ENCODE results near the gene CCND3. TPM values are rescaled to one million over a fixed set of nuclear protein-coding genes. Genes with fewer than 3 reads are reported as not detected.

Gene CCND3
- polyA plus RNA-seq, 2 of the 4 experiments (the other 2 are of a cell fraction): 112 to 228 TPM

DNA sequence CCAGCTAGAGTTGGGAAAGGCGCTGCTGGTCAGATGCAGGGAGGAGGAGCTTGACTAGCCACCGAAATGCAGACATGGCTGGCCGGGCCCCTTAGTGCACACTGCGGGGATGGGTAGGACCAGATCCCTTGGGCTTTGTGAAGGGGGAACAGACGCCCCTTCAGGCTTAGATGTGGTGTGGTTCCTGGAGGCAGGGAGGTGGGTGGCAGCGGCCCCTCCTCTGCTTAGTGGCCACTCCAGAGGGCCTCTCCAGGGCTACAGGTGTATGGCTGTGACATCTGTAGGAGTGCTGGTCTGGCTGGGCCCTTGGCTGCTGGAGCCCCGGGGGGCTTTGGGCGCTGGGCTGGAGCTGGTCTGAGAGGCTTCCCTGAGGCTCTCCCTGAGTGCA is 5.9 kb downstream of the CCND3 start:
- no peak for FAIRE-seq
- Histone ChIP-seq H3K27ac (peak overlapping the region; percentile 93 to 99; a peak in 5 of 6 replicates), H3K4me1 (peaks cover 64% of the 10 kb centered on the region), H3K4me2 (peak overlapping the region; percentile 98), H3K9me3 (no peaks in the 10 kb centered on the region), H3K4me3 (no peak overlapping the region)
- ChIA-PET POLR2A (interaction anchor here (0.6 to 3.4 kb wide), 5 partner anchors 12 to 149 kb away, joined by 3 to 11 read pairs (median 7); partner anchors contain the start of gene MED20), CTCF (interaction anchor here (0.8 to 18.6 kb wide), 18 partner anchors 8 to 149 kb away, joined by 3 to 191 read pairs (median 4); partner anchors contain the start of genes BYSL, MED20, TAF8 and TOMM6)
- no peak for DNase-seq (ENCODE audit: low read depth in 1 of 2, low spot score in 1 of 2)
- WGBS (ENCODE audit: missing lambda C conversion rate): 86% methylated on average over 8 of the region's 8 CpGs
- ATAC-seq: peak; percentile 1 to 5; a peak in 5 of 6 replicates
- TF ChIP-seq, protein P1, sequence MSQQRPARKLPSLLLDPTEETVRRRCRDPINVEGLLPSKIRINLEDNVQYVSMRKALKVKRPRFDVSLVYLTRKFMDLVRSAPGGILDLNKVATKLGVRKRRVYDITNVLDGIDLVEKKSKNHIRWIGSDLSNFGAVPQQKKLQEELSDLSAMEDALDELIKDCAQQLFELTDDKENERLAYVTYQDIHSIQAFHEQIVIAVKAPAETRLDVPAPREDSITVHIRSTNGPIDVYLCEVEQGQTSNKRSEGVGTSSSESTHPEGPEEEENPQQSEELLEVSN (IDR thresholded peaks at IDR 0.05; ENCODE audit: borderline replicate concordance, low read depth): no peak
- TF ChIP-seq MAZ (IDR thresholded peaks at IDR 0.05; ENCODE audit: borderline replicate concordance, low read depth, low read length): no peak
- TF ChIP-seq, protein P2, sequence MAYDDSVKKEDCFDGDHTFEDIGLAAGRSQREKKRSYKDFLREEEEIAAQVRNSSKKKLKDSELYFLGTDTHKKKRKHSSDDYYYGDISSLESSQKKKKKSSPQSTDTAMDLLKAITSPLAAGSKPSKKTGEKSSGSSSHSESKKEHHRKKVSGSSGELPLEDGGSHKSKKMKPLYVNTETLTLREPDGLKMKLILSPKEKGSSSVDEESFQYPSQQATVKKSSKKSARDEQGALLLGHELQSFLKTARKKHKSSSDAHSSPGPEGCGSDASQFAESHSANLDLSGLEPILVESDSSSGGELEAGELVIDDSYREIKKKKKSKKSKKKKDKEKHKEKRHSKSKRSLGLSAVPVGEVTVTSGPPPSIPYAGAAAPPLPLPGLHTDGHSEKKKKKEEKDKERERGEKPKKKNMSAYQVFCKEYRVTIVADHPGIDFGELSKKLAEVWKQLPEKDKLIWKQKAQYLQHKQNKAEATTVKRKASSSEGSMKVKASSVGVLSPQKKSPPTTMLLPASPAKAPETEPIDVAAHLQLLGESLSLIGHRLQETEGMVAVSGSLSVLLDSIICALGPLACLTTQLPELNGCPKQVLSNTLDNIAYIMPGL (CRISPR knock-in tag; IDR thresholded peaks at IDR 0.05; ENCODE audit: borderline replicate concordance): no peak
- no peak for TF ChIP-seq JUN (IDR thresholded peaks at IDR 0.05)
- TF ChIP-seq POLR2AphosphoS2 (conservative IDR thresholded peaks at IDR 0.05; ENCODE audit: low read length): no peak; the same call in 1 of the 2 replicates

DNA sequence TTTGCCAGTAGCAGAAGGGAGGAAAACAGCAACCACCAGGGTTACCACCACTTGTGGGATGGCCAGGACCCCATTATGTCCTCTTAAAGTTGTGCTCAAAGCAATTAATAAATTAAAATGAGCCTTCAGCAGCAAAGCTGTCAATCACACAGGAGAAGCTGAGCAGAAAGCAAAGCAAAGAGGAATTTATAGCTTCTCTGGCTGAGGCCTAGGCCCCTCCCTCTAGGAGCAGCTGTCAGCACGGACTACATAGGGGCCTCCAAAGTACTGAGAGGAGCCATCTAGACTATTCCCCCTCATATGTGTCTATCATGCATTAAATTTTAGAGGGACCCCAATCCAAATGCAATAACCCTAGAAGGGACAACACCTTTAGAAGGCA is 6.4 kb downstream of the CCND3 start:
- DNase-seq (ENCODE audit: low read depth in 1 of 2, low spot score in 1 of 2) (no peak), FAIRE-seq (no peak), ATAC-seq (no peak)
- Histone ChIP-seq H3K27ac (peak overlapping the region; percentile 93 to 99; a peak in 5 of 6 replicates), H3K4me1 (peaks cover 64% of the 10 kb centered on the region), H3K4me2 (peak overlapping the region; percentile 98; the same call in 2 of the 3 replicates), H3K9me3 (no peaks in the 10 kb centered on the region), H3K4me3 (no peak overlapping the region)
- CTCF ChIA-PET: interaction anchor here (0.8 to 18.6 kb wide), 11 partner anchors 9 to 148 kb away, joined by 3 to 191 read pairs (median 11); partner anchors contain the start of genes BYSL, MED20, TAF8 and TOMM6
- TF ChIP-seq HOXB13 (CRISPR knock-in tag; IDR thresholded peaks at IDR 0.05; ENCODE audit: low read depth) (no peak), ESRRA (IDR thresholded peaks at IDR 0.05; ENCODE audit: borderline replicate concordance, low read length) (no peak), HEYL (CRISPR knock-in tag; IDR thresholded peaks at IDR 0.05) (no peak), HOXB5 (CRISPR knock-in tag; IDR thresholded peaks at IDR 0.05) (no peak), MYC (IDR thresholded peaks at IDR 0.05; ENCODE audit: borderline replicate concordance, low read length) (no peak), FOSB (CRISPR knock-in tag; IDR thresholded peaks at IDR 0.05) (no peak), RCOR1 (IDR thresholded peaks at IDR 0.05; ENCODE audit: low read depth, low read length) (no peak)
- TF ChIP-seq, protein P3, sequence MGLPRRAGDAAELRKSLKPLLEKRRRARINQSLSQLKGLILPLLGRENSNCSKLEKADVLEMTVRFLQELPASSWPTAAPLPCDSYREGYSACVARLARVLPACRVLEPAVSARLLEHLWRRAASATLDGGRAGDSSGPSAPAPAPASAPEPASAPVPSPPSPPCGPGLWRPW (IDR thresholded peaks at IDR 0.05): no peak
- 33% methylated on average over 1 of the region's 1 CpG for WGBS (ENCODE audit: missing lambda C conversion rate)
- POLR2A ChIA-PET: interaction anchor here (0.7 to 3.4 kb wide), 4 partner anchors 11 to 146 kb away, joined by 3 to 11 read pairs (median 8); partner anchors contain the start of gene MED20

DNA sequence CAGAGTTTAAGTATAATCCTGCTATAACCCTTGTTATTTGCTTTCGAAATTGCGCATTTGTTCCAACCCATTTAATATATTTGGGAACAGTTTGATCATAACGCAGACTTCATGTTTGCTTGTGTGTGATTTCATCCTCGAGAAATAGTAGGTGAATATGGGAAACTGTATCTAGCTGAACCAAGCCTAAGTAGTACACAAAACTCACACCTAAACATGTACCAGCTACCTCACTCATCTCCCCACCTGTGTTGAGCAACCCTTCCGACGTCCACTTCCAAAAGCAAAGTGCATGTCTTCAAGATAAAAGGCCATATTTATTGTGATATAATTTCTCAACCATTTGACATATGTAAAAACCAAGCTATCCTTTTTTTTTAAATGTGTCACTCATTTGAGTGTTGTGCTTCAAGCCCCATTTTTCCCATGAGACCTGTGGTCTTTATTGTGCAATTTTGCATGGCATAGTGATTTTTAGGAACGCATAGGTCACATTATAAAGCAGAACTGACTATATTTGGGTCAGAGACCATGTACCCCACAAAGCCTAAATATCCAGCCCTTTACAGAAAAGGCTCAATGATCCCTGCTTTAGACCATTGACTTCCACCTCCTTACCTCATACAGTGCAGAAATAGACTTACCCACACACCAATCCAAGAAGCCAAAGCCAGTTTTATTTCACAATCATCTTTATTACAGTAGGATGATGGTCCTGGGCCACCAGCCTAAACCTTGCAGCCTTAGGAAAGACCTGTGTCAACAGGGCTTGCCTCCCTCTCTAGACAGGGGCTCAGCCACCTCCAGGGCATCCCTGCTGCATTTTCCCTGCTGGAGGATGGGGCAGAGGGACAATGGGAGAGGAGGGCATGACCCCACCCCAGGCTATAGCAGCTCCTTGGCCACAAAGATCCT is 7.1 kb downstream of the CCND3 start:
- Histone ChIP-seq H3K4me3 (no peak overlapping the region), H3K4me1 (peaks cover 58% of the 10 kb centered on the region), H3K9me3 (no peaks in the 10 kb centered on the region), H3K4me2 (peak overlapping the region; percentile 98; the same call in 2 of the 3 replicates), H3K27ac (peak overlapping the region; percentile 93 to 99; a peak in 5 of 6 replicates)
- ChIA-PET CTCF (interaction anchor here (1.1 to 18.6 kb wide), 6 partner anchors 8 to 134 kb away, joined by 4 to 191 read pairs (median 19); partner anchors contain the start of genes BYSL, MED20 and TAF8), POLR2A (interaction anchor here (0.8 to 1.6 kb wide), 3 partner anchors 11 to 34 kb away, joined by 3 to 7 read pairs (median 3); partner anchors contain the start of gene MED20)
- FAIRE-seq (no peak), DNase-seq (ENCODE audit: low read depth in 1 of 2, low spot score in 1 of 2) (peak in 1 of 2 experiments; percentile 24), ATAC-seq (no peak)
- 60% methylated on average over 7 of the region's 7 CpGs for WGBS (ENCODE audit: missing lambda C conversion rate)
- TF ChIP-seq PHF8 (IDR thresholded peaks at IDR 0.05; ENCODE audit: borderline replicate concordance, low read depth) (no peak), ZSCAN20 (CRISPR knock-in tag; IDR thresholded peaks at IDR 0.05) (no peak), FOSB (CRISPR knock-in tag; IDR thresholded peaks at IDR 0.05) (no peak), GATA3 (IDR thresholded peaks at IDR 0.05; ENCODE audit: borderline replicate concordance) (no peak), HOXB5 (CRISPR knock-in tag; IDR thresholded peaks at IDR 0.05) (no peak), JUN (IDR thresholded peaks at IDR 0.05) (no peak), FOSL2 (IDR thresholded peaks at IDR 0.05) (no peak), FOSL2 (CRISPR knock-in tag; IDR thresholded peaks at IDR 0.05) (no peak), ZNF302 (CRISPR knock-in tag; IDR thresholded peaks at IDR 0.05) (no peak), EP300 (IDR thresholded peaks at IDR 0.05) (no peak), HDAC2 (IDR thresholded peaks at IDR 0.05) (no peak), RAD21 (conservative IDR thresholded peaks at IDR 0.05 in 1 of 2, IDR thresholded peaks at IDR 0.05 in 1 of 2) (no peak), HOXA7 (CRISPR knock-in tag; IDR thresholded peaks at IDR 0.05) (peak; percentile 2; the same call in 1 of the 2 replicates), RARB (CRISPR knock-in tag; IDR thresholded peaks at IDR 0.05) (no peak), ZFP36 (IDR thresholded peaks at IDR 0.05; ENCODE audit: borderline replicate concordance, partially characterized antibody) (no peak), CEBPB (IDR thresholded peaks at IDR 0.05) (peak in 1 of 2 experiments; percentile 3; a peak in 2 of 4 replicates), ZC3H11A (IDR thresholded peaks at IDR 0.05) (no peak), KDM5A (IDR thresholded peaks at IDR 0.05) (no peak), CBX2 (IDR thresholded peaks at IDR 0.05; ENCODE audit: borderline replicate concordance, low read depth) (no peak), SMC3 (IDR thresholded peaks at IDR 0.05) (no peak)

Measured in A549 (cell line).